ENCODE data around the gene KANSL2.
"Not testable (repeated sequence)": the region's sequence is repeated elsewhere in the genome, so short reads cannot be mapped to it uniquely, and the experiment has no call there.

KANSL2 gene

GRCh38 chr12:48712209-48712608 lies 30.2 kb upstream of the KANSL2 start:
- ATAC-seq (ENCODE audit: insufficient read depth, low read depth), result no peak
- peaks cover 48% of the 10 kb centered on the region for H3K4me1 ChIP-seq (ENCODE audit: insufficient read depth, low read length)
- TF ChIP-seq EZH2 (IDR thresholded peaks at IDR 0.05; ENCODE audit: borderline replicate concordance, low read depth, low read length, severe bottlenecking) (no peak), CTCF (IDR thresholded peaks at IDR 0.05; ENCODE audit: borderline replicate concordance, extremely low read depth, low read length, poor library complexity, severe bottlenecking) (no peak)
- no peak overlapping the region for H3K4me3 ChIP-seq (ENCODE audit: low read depth in 1 of 2, low read length in 2 of 2)
- H4K20me1 ChIP-seq (ENCODE audit: insufficient read depth, low read length), result peaks cover 68% of the 10 kb centered on the region; the same call in 1 of the 2 replicates
- peak overlapping the region; percentile 39; the same call in 1 of the 2 replicates for H3K4me2 ChIP-seq (ENCODE audit: insufficient read depth, low read length)
- H3K79me2 ChIP-seq (ENCODE audit: insufficient read depth, low read length), result peaks cover 92% of the 10 kb centered on the region
- no peak overlapping the region for H3K9ac ChIP-seq (ENCODE audit: low read depth, low read length)
- no peak overlapping the region for H2AFZ ChIP-seq (ENCODE audit: low read depth, low read length)
- H3K27me3 ChIP-seq (ENCODE audit: insufficient read depth, low read length, poor library complexity), result no peaks in the 10 kb centered on the region
- no peak for DNase-seq
- no peak overlapping the region for H3K27ac ChIP-seq (ENCODE audit: low read length)
- no peaks in the 10 kb centered on the region for H3K9me3 ChIP-seq (ENCODE audit: insufficient read depth, low read length, severe bottlenecking)
- H3K36me3 ChIP-seq (ENCODE audit: insufficient read depth, low read length), result peaks cover 68% of the 10 kb centered on the region

- peaks cover 54% of the 10 kb centered on the region for H3K79me2 ChIP-seq (ENCODE audit: insufficient read depth, low read length)
These were observed 16.8 kb upstream of the KANSL2 start for GRCh38 chr12:48698822-48699221.

GRCh38 chr12:48696626-48697025 lies 14.6 kb upstream of the KANSL2 start:
- Histone ChIP-seq H3K27me3 (ENCODE audit: insufficient read depth, low read length, poor library complexity) (no peaks in the 10 kb centered on the region), H3K27ac (ENCODE audit: low read length) (no peak overlapping the region), H3K9me3 (ENCODE audit: insufficient read depth, low read length, severe bottlenecking) (no peaks in the 10 kb centered on the region), H3K9ac (ENCODE audit: low read depth, low read length) (no peak overlapping the region), H3K4me3 (ENCODE audit: low read depth in 1 of 2, low read length in 2 of 2) (no peak overlapping the region), H3K36me3 (ENCODE audit: insufficient read depth, low read length) (peaks cover 81% of the 10 kb centered on the region), H3K4me1 (ENCODE audit: insufficient read depth, low read length) (no peaks in the 10 kb centered on the region), H4K20me1 (ENCODE audit: insufficient read depth, low read length) (peaks cover 8% of the 10 kb centered on the region; the same call in 1 of the 2 replicates), H2AFZ (ENCODE audit: low read depth, low read length) (no peak overlapping the region), H3K4me2 (ENCODE audit: insufficient read depth, low read length) (no peak overlapping the region), H3K79me2 (ENCODE audit: insufficient read depth, low read length) (peaks cover 43% of the 10 kb centered on the region)
- DNase-seq (no peak), ATAC-seq (ENCODE audit: insufficient read depth, low read depth) (no peak)
- TF ChIP-seq CTCF (IDR thresholded peaks at IDR 0.05; ENCODE audit: borderline replicate concordance, extremely low read depth, low read length, poor library complexity, severe bottlenecking), result no peak
- TF ChIP-seq EZH2 (IDR thresholded peaks at IDR 0.05; ENCODE audit: borderline replicate concordance, low read depth, low read length, severe bottlenecking), result no peak

More at GRCh38 chr12:48698822-48699221, 16.8 kb upstream of the KANSL2 start:
- Histone ChIP-seq H4K20me1 (ENCODE audit: insufficient read depth, low read length) (peaks cover 16% of the 10 kb centered on the region), H3K36me3 (ENCODE audit: insufficient read depth, low read length) (peaks cover 82% of the 10 kb centered on the region)
- H3K4me2 ChIP-seq (ENCODE audit: insufficient read depth, low read length); H3K4me1 ChIP-seq (ENCODE audit: insufficient read depth, low read length); H3K9ac ChIP-seq (ENCODE audit: low read depth, low read length); ATAC-seq (ENCODE audit: insufficient read depth, low read depth); H2AFZ ChIP-seq (ENCODE audit: low read depth, low read length); H3K27ac ChIP-seq (ENCODE audit: low read length); DNase-seq; H3K4me3 ChIP-seq (ENCODE audit: low read depth in 1 of 2, low read length in 2 of 2); H3K9me3 ChIP-seq (ENCODE audit: insufficient read depth, low read length, severe bottlenecking); H3K27me3 ChIP-seq (ENCODE audit: insufficient read depth, low read length, poor library complexity): not testable (repeated sequence)

- Histone ChIP-seq H3K9ac (ENCODE audit: low read depth, low read length) (no peak overlapping the region), H3K4me1 (ENCODE audit: insufficient read depth, low read length) (no peaks in the 10 kb centered on the region), H3K27me3 (ENCODE audit: insufficient read depth, low read length, poor library complexity) (no peaks in the 10 kb centered on the region), H3K79me2 (ENCODE audit: insufficient read depth, low read length) (peaks cover 47% of the 10 kb centered on the region), H3K4me3 (ENCODE audit: low read depth in 1 of 2, low read length in 2 of 2) (no peak overlapping the region), H2AFZ (ENCODE audit: low read depth, low read length) (no peak overlapping the region), H3K27ac (ENCODE audit: low read length) (no peak overlapping the region), H4K20me1 (ENCODE audit: insufficient read depth, low read length) (peaks cover 8% of the 10 kb centered on the region; the same call in 1 of the 2 replicates), H3K4me2 (ENCODE audit: insufficient read depth, low read length) (no peak overlapping the region), H3K9me3 (ENCODE audit: insufficient read depth, low read length, severe bottlenecking) (no peaks in the 10 kb centered on the region), H3K36me3 (ENCODE audit: insufficient read depth, low read length) (peaks cover 84% of the 10 kb centered on the region)
- no peak for DNase-seq
- ATAC-seq (ENCODE audit: insufficient read depth, low read depth), result no peak
- TF ChIP-seq CTCF (IDR thresholded peaks at IDR 0.05; ENCODE audit: borderline replicate concordance, extremely low read depth, low read length, poor library complexity, severe bottlenecking), result no peak
- TF ChIP-seq EZH2 (IDR thresholded peaks at IDR 0.05; ENCODE audit: borderline replicate concordance, low read depth, low read length, severe bottlenecking), result no peak
These were observed 13.8 kb upstream of the KANSL2 start for GRCh38 chr12:48695859-48696258.
